ENCODE data around the gene SLC25A11.

The SLC25A11 gene

GRCh38 chr17:4948931-4949320 lies 9.1 kb upstream of the SLC25A11 start:
- DNase-seq (ENCODE audit: low read depth): peak; percentile 56
- TF ChIP-seq CTCF (IDR thresholded peaks at IDR 0.05; ENCODE audit: control insufficient read depth, insufficient read depth, low read depth, low read length, missing control alignments): no peak
- peak overlapping the region; percentile 62 for H3K4me3 ChIP-seq (ENCODE audit: control insufficient read depth, low read depth, low read length)

- no peak for TF ChIP-seq CTCF (IDR thresholded peaks at IDR 0.05; ENCODE audit: control insufficient read depth, insufficient read depth, low read depth, low read length, missing control alignments)
- peak within 1 kb of the TSS; percentile 88 for H3K4me3 ChIP-seq (ENCODE audit: control insufficient read depth, low read depth, low read length)
- DNase-seq (ENCODE audit: low read depth): peak; percentile 74
Measured at GRCh38 chr17:4948166-4948930, 8.5 kb upstream of the SLC25A11 start, which contains the start of gene PFN1. Gene PFN1, minus strand, starts transcription at chr17:4948530. Its CDS starts 136 bp downstream, at chr17:4948394.

GRCh38 chr17:4947411-4948165 lies 7.7 kb upstream of the SLC25A11 start:
- peak overlapping the region; percentile 88 for H3K4me3 ChIP-seq (ENCODE audit: control insufficient read depth, low read depth, low read length)
- no peak for DNase-seq (ENCODE audit: low read depth)
- no peak for TF ChIP-seq CTCF (IDR thresholded peaks at IDR 0.05; ENCODE audit: control insufficient read depth, insufficient read depth, low read depth, low read length, missing control alignments)

- no peak for TF ChIP-seq CTCF (IDR thresholded peaks at IDR 0.05; ENCODE audit: control insufficient read depth, insufficient read depth, low read depth, low read length, missing control alignments)
- peak overlapping the region; percentile 88 for H3K4me3 ChIP-seq (ENCODE audit: control insufficient read depth, low read depth, low read length)
- no peak for DNase-seq (ENCODE audit: low read depth)
Measured at GRCh38 chr17:4947010-4947410, 7.2 kb upstream of the SLC25A11 start.

- peak overlapping the region; percentile 88 for H3K4me3 ChIP-seq (ENCODE audit: control insufficient read depth, low read depth, low read length)
- no peak for TF ChIP-seq CTCF (IDR thresholded peaks at IDR 0.05; ENCODE audit: control insufficient read depth, insufficient read depth, low read depth, low read length, missing control alignments)
- DNase-seq (ENCODE audit: low read depth): no peak
Measured at GRCh38 chr17:4946312-4946976, 6.6 kb upstream of the SLC25A11 start.

GRCh38 chr17:4945944-4946280 lies 6.1 kb upstream of the SLC25A11 start:
- no peak for TF ChIP-seq CTCF (IDR thresholded peaks at IDR 0.05; ENCODE audit: control insufficient read depth, insufficient read depth, low read depth, low read length, missing control alignments)
- H3K4me3 ChIP-seq (ENCODE audit: control insufficient read depth, low read depth, low read length): peak overlapping the region; percentile 88
- no peak for DNase-seq (ENCODE audit: low read depth)
